Fibroblast of lung (primary cell): Measurements from ENCODE around the gene FDXR.

Experiments
- EZH2 ChIP-seq: IDR thresholded peaks from 2 replicates; pipeline ENCODE4 v1.5.1; 2012; ENCODE audit warnings: low read length, control low read depth, mild to moderate bottlenecking; ENCODE audit errors: missing control alignments
- TF ChIP-seq, protein P1 (sequence below), 2 donors: IDR thresholded peaks in 1 of 2; conservative IDR thresholded peaks in 1 of 2; 1 replicate in 1 of 2; 2 replicates in 1 of 2; pipeline ENCODE4 v1.5.1; 2011 to 2012; ENCODE audit warnings: low read length in 2 of 2, control low read depth in 1 of 2, inconsistent platforms in 1 of 2, low read depth in 1 of 2, mild to moderate bottlenecking in 1 of 2

DNA sequence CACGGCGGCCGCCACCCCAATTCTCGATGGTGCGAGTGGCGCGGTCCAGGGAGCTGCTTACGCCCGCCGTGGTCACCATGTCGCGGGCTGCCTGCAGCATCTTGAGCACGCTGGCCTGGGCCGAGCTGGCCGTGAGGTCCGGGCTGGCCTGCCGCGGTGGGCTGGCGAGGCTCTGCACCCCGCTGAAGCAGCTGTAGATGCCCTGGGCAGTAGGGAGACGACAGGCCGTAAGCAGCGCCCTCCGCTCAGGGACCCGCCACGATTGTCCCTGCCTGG is 29.5 kb downstream of the FDXR start:
- TF ChIP-seq, protein P1, sequence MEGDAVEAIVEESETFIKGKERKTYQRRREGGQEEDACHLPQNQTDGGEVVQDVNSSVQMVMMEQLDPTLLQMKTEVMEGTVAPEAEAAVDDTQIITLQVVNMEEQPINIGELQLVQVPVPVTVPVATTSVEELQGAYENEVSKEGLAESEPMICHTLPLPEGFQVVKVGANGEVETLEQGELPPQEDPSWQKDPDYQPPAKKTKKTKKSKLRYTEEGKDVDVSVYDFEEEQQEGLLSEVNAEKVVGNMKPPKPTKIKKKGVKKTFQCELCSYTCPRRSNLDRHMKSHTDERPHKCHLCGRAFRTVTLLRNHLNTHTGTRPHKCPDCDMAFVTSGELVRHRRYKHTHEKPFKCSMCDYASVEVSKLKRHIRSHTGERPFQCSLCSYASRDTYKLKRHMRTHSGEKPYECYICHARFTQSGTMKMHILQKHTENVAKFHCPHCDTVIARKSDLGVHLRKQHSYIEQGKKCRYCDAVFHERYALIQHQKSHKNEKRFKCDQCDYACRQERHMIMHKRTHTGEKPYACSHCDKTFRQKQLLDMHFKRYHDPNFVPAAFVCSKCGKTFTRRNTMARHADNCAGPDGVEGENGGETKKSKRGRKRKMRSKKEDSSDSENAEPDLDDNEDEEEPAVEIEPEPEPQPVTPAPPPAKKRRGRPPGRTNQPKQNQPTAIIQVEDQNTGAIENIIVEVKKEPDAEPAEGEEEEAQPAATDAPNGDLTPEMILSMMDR (conservative IDR thresholded peaks at IDR 0.05 in 1 of 2, IDR thresholded peaks at IDR 0.05 in 1 of 2; ENCODE audit: low read depth in 1 of 2, low read length in 2 of 2) = no peak
- no peak for TF ChIP-seq EZH2
